K562 (cell line): ENCODE results near the gene CAMK2A.

Experiments
- RBFOX2 ChIP-seq: fragments of 200-400 bp; formaldehyde crosslinking; IDR thresholded peaks from 2 replicates; pipeline ENCODE4 v1.6.1; 2017; ENCODE audit warnings: low read depth, mild to moderate bottlenecking, low read length, moderate library complexity
- SP1 ChIP-seq: sonication (generic); formaldehyde crosslinking; IDR thresholded peaks from 2 replicates; pipeline ENCODE4 v1.8.1; 2022; ENCODE audit warnings: mild to moderate bottlenecking, missing genetic modification reagents

GRCh38 chr5:150338546-150338945, 49.0 kb upstream of the CAMK2A start:
- TF ChIP-seq SP1 (CRISPR knock-in tag): no peak
- TF ChIP-seq RBFOX2: no peak
